CD4-positive, alpha-beta T cell treated with Interleukin-21 for 1 hour (primary cell): ENCODE data around the gene TAPBP.
"Not testable (repeated sequence)": the region's sequence is repeated elsewhere in the genome, so short reads cannot be mapped to it uniquely, and the experiment has no call there.

Experiments
- DNase-seq: peaks from one replicate; pipeline ENCODE4 v3.0.0-alpha.2; 2020

The TAPBP gene

DNA sequence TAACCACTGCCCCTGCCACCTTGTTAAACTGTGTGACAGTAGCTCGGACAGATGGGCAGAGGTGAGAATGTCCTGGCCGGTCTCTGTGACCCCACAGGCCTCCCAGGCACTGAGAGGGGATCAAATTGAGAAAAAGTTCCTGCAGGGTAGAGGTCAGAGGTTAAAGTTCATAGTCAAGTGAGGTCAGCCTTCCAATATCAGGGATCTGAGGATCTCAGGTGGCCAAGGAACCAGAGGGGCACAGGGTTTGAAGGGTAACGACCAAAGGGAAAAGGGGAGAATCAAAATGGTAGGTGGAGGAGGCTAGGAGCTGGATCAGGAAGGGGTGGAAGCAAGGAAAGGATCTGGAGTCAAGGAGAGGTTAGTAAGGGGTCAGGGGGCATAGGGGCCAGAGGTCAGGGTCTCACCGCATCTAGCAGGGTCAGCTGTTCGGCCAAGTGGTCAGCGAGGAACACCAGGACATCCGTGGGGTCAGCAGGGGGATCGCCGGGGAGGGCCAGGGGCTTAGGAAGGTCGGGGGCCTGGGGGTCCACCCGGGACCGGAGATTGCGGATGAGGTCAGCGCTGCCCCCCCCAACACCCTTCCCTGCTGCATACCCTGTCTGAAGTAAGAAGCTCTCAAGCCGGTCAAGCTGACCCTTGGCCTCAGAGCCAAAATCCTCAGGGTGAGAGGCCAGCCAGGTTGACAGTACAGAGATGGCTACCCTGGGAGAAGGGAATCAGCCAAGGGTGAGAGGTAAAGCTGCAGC, 18.1 kb downstream of the TAPBP start:
- DNase-seq: no peak

DNA sequence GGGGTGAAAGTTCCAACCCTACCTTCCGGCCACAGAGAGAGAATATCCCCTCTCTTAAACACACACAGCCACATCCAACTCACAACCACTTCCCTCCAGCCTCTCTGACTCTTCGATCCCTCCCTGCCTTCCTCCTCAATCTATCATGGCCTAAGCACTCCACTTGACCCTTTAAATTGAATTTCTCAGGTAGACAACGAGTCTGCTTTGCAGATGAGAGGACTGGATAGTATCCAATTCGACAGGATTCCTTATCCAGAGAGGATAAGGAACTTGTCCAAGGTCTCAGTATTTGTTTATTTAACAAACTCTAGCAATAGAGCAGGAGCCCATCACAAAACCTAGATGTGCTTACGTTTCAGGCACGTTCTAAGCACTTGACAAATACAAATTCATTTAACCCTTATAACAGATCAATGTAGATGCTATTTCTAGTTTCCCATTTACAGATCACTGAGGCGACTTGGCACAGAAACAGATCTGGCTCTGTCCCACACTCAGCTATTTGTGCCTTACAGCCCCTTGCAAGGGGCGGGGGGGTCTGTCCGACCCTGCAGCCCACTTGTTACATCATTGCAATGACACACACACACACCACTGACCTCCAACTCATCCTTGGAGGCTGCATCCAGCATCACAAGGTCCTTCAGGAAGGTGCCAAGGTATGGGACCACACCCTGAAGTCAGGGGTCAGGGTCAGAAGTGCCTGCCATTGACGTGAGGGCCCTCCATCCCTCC, 19.6 kb downstream of the TAPBP start:
- DNase-seq: no peak

DNA sequence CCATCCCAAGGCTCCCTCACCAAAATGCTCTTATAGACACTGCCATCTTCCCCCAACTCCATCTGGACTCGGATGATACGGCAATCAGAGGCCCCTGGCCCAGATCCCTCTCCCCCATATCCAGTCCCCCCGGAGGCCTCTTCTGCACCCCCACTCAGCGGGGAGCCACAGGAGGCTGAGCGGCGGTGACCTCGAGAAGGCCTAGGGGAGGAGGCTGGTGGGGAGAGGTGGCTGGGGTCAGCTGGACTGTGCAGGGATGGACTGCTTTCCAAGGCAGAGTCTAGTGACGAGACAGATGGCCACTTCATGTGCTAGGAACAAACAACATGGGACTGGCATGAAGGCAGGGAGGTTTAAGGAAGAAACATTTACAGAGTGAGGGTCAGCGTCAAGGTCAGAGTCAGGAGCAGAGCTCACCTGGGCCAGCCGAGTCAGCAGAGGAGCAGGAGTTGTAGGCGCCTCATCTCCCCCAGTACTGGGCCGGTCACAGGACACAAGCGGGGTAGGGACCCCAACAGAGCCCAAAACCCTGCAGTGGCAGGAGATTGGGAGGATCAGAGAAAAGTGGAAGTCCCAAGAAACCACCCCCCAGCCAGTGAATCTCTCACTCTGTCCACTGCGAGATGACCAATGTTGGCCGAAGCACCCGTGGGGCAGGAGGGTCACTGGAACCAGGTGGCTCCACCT, 20.7 kb downstream of the TAPBP start:
- DNase-seq: no peak

DNA sequence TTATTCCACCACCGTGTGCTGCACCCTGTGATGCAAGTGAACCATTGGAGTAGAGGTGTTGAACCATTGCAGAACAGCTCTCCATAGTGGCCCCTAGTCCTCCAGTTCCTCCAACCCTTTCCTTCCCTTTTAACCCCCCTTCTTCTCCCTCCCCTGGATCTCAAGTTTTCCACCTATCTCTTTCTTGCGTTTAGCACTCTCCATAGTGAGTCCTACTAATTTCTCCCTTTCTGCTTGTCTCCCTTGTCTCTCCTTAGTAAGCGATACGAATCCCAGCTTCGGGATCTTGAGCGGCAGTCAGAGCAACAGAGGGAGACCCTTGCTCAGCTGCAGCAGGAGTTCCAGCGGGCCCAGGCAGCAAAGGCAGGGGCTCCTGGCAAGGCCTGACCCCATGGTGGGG, 23.4 kb downstream of the TAPBP start:
- no peak for DNase-seq

DNA sequence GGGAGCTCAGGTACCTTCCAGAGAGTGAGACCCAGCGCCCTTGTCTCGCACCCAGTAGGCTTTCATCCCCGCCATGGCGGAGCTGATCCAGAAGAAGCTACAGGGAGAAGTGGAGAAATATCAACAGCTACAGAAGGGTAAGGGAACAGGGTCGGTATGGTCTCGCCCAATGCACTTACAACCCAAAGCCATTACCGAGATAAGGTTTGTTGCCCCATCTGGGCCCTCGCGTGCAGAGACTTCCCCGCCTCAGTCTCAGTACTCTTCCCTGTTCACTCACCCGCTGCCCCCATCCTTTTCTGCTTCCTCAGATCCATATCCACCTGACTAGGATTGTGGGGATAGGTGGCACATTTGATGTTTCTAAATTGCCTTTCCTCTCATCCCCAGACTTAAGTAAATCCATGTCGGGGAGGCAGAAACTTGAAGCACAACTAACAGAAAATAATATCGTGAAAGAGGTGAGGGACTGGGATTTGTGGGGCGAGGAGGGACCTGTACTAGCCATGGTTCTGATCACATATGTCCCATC, 24.0 kb downstream of the TAPBP start:
- DNase-seq: no peak

DNA sequence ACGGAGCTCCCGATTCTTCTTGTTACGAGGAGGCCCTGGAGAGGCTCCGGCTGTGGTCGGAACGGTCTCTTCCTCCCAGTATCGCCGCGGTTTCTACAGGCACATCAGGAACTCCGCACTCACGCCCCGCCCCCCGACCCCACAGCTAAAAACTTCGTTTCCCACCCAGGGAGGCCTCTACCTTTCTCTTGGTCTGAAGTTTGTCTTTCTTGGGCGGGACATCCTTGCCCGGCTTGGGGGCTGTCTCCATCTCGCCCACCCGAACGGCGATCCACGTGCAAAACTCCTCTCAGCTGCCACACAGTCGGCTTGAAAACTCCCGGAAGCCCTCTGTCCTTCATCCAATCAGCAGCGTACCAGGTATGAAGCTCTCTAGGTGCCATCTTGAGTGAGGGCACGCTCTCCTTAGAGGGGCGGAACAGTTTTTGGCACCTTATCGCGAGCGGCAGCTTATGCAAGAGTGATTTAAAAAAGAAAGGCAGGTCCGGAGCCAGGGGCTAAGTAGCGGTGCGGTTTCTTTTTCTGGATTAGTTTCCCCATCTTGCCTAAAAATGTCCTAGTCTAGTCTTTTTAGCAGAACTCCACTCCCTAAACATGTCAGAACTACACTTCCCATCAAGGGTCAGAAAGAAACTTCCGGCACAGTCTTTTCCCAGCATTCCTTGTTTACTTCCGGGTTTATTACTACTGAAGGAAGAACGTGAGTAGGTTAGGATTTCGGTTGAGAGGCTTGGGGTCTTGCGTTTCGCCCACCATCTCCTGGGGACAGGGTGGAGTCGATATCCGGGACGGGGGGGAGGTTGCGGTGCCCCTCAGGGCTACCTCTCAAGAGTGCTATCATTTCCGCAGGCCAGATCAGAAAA, 24.7 kb downstream of the TAPBP start, which contains the start of the genes PFDN6 and WDR46:
TSS of gene PFDN6 (plus strand) at position 681 of the 863 bp plus-strand sequence. CDS start 256 bp downstream, outside the sequence.
TSS of gene WDR46 (minus strand) at position 319 of the 863 bp plus-strand sequence. CDS start at position 250, 69 bp downstream.
- DNase-seq: peak; percentile 89

DNA sequence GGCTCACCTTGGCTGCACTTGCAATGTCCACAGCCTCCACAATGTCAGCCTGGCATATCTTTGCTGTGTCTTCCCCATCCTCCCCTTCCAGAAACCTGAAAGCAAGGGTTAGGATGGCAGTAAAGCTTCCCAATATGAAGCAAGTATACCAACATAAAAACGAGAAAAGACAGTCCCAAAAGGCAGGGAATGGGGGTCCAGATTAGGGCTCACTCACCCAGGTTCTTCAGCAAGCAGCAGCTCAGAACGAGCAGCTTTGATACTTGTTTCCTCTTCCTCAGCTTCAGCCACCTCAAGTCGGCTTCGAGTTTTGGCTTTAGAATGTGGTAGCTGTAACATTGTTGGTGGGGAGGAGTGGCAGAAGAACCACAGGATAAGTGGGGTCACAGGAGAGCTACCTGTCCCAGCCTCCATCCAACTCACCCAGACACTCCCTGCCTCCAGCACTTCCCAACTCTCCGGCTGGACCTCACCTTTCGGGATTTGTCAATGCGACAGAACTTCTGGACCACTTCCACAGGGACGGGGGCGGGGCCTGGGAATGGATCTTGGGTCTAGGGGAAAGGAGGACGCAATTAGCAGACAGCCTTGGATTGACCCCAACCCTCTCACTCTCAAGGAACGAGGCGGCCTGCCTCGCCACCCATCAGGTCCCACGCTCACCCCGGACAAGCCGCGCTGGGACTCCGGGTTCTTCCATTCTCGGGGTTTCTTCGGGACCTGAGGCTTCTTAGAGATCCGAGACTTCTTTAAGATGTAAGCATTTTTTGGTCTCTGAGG, 25.5 kb downstream of the TAPBP start:
- DNase-seq: no peak

DNA sequence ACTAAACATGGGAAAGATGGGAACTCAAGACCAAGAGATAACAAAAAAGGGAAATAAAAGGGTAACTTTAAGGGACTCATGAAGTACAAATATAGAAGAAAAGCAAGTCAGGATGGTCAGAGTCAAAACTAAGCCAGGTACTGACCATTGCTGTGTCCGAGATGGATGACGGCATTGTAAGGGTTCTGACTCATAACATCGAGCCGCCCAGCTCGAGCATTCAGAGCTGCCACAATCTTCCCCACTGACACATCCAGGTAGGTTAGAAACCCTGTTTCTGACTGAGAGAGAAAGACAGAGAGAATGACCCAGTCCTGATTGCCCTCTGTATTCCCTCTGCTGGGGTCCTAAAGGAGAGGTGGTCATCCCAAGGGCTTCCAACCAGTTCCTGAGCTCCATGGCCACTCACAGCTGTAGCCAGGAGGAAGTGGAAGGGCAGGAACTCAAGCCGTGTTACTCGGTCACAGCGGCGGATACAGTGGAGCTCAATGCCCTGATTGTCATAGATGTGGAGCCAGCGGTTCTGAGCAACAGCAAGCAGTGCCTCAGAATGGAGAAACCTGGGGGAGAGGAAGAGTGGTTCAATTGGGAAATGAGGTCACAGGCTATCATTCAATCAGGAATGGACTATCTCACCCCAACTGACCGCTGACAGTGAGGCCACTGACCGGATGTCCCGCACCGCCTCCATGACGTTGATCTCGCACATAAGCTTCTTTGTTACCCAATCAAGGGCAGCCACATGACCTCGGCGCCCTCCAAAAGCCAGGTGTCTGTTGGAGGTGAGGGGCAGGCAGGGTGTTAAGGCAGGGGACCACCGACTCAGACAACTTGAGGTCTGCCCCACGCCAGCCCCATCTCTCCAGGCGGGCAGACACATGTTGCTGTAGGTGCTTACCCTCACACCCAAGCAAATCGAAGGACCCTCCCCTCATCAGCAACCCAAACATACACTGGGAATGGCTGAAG, 26.6 kb downstream of the TAPBP start:
- no peak for DNase-seq

DNA sequence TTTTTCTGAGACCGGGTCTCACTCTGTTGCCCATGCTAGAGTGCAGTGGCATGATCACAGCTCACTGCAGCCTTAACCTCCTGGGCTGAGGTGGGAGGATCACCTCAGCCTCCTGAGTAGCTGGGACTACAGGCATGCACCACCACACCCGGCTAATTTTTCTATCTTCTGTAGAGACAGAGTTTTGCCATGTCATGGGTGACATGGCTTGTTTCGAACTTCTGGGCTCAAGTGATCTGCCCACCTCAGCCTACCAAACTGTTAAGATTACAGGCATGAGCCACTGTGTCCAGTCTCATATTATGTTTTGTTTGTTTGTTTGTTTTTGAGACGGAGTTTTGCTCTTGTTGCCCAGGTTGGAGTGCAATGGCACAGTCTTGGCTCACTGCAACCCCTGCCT, 28.7 kb downstream of the TAPBP start:
- not testable (repeated sequence) for DNase-seq

DNA sequence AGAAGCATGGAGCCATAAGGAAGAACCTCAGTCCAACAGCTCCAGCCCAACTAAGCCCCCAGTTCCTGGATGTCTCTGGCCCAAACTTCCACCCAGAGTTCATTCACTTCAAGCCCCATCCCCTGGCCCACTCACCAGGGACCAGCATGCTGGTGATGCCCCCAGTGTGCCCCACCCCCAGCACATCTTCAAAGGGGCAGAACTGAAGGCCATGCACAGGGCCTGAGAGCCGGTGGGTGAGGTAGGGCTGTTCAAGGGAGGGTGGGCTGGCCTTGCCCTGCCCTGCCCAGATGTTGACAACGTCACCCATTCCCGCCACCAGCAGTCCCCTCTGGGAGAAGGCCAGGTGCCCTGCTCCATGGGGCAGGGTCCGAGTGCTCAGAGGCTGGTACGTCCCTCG, 33.3 kb downstream of the TAPBP start:
- DNase-seq: no peak

DNA sequence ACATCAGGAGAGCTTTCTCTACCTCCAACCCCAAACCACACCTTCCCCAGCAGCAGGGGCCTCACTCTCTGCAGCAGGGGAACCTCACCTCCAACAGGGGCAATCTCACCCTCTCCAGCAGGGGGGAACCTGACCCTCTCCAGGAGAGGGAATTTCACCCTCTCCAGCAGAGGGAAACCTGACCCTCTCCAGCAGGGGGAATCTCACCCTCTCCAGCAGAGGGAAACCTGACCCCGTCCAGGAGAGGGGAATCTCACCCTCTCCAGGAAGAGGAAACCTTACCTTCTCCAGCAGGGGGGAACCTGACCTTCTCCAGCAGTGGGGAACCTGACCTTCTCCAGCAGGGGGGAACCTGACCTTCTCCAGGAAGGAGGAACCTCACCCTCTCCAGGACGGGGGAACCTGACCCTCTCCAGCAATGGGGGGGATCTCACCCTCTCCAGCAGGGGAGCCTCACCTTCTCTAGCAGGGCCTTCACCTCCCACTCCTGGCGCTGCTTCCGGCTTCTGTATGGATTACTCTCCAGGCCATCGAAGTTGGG, 33.8 kb downstream of the TAPBP start:
- DNase-seq: no peak

DNA sequence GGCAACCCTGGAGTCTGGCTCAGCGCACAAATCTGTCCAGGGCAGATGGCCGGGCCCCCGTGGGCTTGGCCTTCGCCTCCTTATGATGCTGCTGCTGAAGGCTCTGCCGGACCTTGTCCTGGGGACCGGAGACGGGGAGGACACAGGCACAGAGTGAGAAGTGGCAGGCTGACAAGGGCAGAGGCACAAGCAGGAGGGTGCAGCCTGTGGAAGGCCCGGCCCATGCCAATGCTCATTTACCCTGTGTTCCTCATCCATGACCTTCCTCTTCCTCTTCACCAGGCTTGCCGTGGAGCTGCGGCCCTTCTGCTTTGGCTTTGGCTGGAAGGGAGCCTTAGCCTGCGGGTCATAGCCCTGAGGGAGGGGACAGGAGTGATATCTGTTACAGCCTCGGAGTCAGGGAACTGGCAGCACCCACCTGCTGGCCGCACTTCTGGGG, 34.6 kb downstream of the TAPBP start:
- no peak for DNase-seq

DNA sequence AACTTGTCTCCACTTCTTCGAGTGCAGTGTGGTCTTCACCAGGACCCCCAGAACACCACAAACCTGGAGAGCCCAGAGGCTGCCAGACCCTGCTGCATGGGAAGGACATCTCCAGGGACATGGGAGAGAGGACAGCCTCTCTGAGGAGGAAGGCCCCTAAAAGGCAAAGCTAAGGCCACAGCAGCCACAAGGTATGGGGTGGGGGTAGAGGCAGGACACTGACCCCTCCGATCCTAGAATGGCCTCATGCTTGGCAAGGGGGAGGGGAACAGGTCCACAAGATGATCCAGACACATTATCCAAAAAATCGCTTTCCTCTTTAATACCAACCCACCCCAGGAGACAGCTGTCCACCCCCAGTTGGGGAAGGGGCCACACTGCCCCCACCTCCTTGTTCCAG, 35.1 kb downstream of the TAPBP start:
- DNase-seq: no peak

DNA sequence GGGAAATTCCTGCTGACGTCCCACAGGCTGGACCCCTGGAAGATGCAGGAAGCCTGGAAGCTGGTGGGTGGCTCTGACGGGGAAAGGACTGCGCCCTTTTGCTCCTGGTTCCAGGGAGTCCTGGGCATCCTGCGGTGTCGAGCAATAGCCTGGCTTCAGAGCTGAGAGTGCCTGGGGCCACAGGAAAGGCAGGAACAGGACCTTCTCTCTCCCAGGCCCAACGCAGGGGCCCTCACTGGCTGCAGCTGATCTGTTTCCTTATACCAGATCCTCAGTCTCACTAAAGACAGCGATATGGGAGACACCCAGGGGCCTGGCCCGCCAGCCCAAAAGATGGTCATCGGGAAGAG, 35.5 kb downstream of the TAPBP start:
- DNase-seq: no peak

DNA sequence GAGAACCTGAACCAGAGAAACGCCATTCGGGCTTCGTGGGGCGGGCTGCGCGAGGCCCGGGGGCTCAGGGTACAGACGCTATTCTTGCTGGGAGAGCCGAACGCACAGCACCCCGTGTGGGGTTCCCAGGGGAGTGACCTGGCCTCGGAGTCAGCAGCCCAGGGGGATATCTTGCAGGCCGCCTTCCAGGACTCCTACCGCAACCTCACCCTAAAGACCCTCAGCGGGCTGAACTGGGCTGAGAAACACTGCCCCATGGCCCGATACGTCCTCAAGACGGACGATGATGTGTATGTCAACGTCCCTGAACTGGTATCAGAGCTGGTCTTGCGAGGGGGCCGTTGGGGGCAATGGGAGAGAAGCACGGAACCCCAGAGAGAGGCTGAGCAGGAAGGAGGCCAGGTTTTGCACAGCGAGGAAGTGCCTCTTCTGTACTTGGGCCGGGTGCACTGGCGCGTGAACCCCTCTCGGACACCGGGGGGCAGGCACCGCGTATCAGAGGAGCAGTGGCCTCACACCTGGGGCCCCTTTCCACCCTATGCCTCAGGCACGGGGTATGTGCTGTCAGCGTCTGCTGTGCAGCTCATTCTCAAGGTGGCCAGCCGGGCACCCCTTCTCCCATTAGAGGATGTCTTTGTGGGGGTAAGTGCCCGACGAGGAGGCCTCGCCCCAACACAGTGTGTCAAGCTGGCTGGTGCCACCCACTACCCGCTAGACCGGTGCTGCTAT, 36.1 kb downstream of the TAPBP start:
- DNase-seq: peak; percentile 41

DNA sequence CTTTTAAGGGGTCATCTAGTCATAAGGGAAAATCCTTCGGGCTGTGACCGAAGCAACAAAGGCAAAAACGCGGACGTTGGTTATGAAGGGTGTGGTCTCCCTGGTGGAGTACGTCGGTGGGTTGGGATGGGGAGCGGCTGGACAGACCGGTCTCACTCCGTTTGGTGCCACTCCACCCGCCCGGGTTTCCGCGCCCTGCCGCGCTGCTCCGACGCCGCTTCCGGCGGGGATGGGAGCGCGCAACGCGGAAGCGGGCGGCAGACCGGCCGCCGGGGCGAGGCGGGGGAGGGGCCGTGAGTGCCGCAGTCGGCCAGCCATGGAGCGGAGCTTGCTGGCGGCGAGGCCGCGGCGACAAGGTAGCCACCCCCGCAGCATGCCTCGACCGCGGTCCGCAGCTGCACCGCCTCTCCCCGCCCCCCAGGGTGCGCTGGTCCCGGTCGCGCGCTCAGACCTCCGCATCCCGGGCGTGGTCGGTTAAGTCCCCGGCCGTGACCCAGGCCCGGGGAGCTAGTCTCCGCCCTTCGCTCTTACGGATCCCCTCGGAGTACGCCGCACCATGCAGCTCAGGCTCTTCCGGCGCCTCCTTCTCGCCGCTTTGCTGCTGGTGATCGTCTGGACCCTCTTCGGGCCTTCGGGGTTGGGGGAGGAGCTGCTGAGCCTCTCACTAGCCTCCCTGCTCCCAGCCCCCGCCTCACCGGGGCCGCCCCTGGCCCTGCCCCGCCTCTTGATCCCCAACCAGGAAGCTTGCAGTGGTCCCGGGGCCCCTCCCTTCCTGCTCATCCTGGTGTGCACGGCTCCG, 36.8 kb downstream of the TAPBP start, which contains the start of gene B3GALT4:
TSS of gene B3GALT4 (plus strand) at position 260 of the 799 bp plus-strand sequence. CDS start at position 557, 297 bp downstream.
- DNase-seq: peak; percentile 77

DNA sequence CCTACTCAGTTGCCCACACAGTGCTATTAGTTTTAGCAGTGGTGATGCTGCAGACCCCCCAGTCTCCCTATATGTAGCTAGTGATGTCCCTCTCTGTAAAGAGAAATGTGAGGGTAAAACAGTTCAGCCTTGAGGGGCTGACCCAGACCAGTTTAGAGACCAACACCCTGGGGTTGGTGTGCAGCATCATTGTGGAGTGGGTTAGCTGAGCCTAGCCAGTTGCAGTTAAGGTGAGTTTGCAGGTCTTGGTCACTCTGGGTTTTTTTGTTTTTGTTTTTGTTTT, 37.4 kb downstream of the TAPBP start:
- DNase-seq: no peak

DNA sequence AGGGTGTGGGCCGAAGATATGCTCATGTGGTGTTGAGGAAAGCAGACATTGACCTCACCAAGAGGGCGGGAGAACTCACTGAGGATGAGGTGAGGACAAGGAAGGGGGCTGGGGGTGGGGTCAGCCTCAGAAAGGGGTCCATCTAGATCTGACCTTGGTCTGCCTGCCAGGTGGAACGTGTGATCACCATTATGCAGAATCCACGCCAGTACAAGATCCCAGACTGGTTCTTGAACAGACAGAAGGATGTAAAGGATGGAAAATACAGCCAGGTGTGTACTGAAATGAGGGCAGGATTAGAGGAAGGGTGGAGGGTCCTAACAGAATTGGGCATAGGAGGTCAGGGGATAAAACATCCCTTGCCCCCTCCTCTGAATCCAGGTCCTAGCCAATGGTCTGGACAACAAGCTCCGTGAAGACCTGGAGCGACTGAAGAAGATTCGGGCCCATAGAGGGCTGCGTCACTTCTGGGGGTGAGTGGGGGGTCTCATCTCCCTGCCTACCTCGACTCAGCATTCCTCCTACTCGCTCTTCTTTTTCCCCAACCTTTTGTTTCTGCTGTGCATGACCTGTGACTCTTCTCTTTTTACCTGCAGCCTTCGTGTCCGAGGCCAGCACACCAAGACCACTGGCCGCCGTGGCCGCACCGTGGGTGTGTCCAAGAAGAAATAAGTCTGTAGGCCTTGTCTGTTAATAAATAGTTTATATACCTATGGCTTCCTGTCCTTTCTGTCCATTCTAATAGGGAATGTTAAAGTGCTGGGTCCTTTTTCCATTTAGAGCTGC, 37.9 kb downstream of the TAPBP start:
- DNase-seq: not testable (repeated sequence)
